HFF-Myc (cell line): ENCODE results near the gene NINJ2.
A peak's percentile ranks its signal among the peaks of the same experiment; 100 is the strongest.

ENCODE experiments used
- DNase-seq: peaks from one replicate; pipeline ENCODE4 v3.0.0-alpha.2; 2011; ENCODE audit warnings: low read depth; ENCODE audit errors: extremely low read depth
- H3K4me3 ChIP-seq: replicated peaks from 2 replicates; pipeline ENCODE4 v1.5.1; 2011; ENCODE audit warnings: low read depth, mild to moderate bottlenecking, control low read depth, low read length
- TF ChIP-seq, protein P1 (sequence below): IDR thresholded peaks from 2 replicates; pipeline ENCODE4 v1.5.1; 2012; ENCODE audit warnings: mild to moderate bottlenecking, low read depth, low read length, control low read depth; ENCODE audit errors: missing control alignments

The NINJ2 gene

GRCh38 chr12:553216-554000 lies 109.8 kb downstream of the NINJ2 start:
- TF ChIP-seq, protein P1, sequence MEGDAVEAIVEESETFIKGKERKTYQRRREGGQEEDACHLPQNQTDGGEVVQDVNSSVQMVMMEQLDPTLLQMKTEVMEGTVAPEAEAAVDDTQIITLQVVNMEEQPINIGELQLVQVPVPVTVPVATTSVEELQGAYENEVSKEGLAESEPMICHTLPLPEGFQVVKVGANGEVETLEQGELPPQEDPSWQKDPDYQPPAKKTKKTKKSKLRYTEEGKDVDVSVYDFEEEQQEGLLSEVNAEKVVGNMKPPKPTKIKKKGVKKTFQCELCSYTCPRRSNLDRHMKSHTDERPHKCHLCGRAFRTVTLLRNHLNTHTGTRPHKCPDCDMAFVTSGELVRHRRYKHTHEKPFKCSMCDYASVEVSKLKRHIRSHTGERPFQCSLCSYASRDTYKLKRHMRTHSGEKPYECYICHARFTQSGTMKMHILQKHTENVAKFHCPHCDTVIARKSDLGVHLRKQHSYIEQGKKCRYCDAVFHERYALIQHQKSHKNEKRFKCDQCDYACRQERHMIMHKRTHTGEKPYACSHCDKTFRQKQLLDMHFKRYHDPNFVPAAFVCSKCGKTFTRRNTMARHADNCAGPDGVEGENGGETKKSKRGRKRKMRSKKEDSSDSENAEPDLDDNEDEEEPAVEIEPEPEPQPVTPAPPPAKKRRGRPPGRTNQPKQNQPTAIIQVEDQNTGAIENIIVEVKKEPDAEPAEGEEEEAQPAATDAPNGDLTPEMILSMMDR = no peak
- DNase-seq = no peak
- H3K4me3 ChIP-seq = no peak overlapping the region

- TF ChIP-seq, protein P1 = no peak
- no peak for DNase-seq
- H3K4me3 ChIP-seq = no peak overlapping the region
Measured at GRCh38 chr12:552466-552865, 110.8 kb downstream of the NINJ2 start.

DNA sequence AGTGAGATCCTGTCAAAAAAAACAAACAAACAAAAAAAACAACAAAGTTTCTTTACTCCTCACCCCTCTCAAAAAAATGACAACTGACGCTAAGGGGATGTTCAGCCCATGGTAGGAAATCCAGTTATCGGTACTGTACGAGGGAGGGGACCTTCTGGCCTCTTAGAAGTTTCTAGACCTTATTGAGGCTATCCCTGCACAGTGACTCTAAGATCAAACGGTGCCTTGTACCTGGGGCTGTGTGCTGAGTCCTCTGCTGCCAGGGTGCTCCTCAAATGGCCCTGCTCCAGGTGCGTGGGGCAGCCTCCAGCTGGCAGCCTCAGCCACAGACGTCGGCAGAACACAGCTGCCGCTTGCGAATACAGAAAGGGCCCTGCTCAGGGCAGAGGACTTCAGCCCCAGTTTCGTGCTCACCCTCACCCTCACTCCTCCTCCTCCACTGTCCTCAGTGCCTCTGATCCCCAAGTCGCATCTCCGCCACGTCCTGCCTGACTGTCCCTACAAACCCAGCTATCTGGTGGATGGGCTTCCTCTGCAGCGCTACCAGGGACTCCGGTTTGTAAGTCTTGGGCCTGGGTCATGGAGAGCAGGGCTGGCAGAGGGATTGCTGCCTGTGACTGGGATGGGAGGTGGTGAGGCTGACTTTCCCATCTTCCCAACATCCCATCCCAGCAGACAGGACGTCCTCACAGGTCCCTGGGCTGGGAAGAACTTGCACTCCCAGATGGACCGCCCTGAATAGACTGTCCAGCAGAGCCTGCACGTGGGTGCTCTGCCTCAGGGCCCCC lies 112.6 kb downstream of the NINJ2 start:
- TF ChIP-seq, protein P1 = no peak
- no peak overlapping the region for H3K4me3 ChIP-seq
- no peak for DNase-seq

GRCh38 chr12:549476-550082 lies 113.7 kb downstream of the NINJ2 start:
- TF ChIP-seq, protein P1 = no peak
- no peak overlapping the region for H3K4me3 ChIP-seq
- no peak for DNase-seq

DNA sequence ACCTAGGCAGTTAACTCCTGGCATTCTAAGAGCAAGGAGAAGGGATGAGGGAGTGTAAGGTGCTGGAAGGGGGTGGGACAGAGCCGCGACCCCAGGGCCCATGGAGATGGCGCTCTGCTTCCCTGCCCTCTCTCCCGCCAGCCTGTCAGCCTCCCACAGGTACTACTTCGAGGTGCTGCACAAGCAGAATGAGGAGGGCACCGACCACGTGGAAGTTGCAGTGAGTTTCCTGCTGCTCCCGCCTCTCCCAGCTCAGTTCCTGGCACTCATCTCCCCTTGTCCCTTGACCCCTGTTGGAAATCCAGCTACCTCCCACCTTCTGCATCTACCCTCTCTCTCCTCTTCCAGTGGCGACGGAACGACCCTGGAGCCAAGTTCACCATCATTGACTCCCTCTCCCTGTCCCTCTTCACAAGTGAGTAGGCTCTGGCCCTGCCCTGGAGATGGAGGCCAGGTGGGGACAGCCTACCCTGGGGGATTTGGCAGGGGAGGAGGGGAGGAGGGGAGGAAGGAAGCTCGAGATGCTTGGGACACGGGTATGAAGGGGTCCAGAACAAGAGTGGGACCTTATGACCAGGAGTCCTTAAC lies 115.3 kb downstream of the NINJ2 start:
- TF ChIP-seq, protein P1 = no peak
- H3K4me3 ChIP-seq = no peak overlapping the region
- DNase-seq = no peak

DNA sequence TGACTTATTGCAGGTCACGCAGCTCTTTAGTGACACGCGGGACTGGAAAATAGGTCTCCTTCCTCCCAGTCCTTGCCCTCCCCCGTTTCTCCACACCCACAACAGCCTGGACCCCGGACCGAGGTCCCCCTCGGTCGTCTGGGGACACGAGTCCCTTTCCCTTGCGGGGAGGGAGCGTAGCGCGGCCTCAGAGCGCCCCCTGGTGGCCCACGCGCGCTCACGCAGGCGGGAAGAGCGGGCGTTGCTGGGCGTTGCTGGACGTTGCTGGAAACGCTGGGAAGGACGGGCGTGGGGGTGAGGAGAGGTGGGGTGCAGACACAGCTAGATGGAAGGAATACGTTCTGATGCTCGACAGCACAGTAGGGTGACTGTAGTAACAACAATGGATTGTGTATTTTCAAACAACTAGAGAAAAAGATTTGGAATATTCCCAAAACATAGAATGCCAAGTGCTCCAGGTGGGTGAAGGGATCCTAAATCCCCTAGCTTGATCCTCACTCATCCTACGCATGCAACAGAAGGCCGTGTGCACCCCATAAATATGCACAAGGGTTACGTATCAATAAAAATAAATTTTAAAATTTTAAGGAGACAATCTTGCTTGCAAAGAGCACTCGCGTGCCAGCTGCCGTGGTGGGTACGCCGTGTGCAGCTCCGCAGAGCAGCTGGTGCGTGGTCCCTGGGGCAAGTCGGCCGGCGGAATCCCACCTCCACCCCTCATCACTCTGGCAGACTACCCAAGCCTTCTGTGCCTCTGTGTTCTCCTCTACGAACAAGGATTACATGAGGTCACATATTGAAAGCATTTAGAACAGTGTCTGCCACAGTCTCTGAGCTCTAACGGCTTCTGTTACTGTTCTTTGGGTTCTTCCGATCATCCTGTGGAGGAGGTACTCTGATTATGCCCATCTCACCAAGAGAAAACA lies 116.1 kb downstream of the NINJ2 start:
- no peak for DNase-seq
- peak overlapping the region; percentile 16; the same call in 1 of the 2 replicates for H3K4me3 ChIP-seq
- TF ChIP-seq, protein P1 = peak; percentile 98
